GM10266 (cell line): Measurements from ENCODE around the gene GRK4.

Experiments
- DNase-seq: peaks from one replicate; pipeline ENCODE4 v3.0.0; 2012; ENCODE audit errors: extremely low spot score
- TF ChIP-seq, protein P1 (sequence below): IDR thresholded peaks from 2 replicates; pipeline ENCODE4 v1.5.1; 2012; ENCODE audit warnings: mild to moderate bottlenecking, low read depth; ENCODE audit not compliant: control insufficient read depth, insufficient read depth; ENCODE audit errors: missing control alignments

The GRK4 gene

DNA sequence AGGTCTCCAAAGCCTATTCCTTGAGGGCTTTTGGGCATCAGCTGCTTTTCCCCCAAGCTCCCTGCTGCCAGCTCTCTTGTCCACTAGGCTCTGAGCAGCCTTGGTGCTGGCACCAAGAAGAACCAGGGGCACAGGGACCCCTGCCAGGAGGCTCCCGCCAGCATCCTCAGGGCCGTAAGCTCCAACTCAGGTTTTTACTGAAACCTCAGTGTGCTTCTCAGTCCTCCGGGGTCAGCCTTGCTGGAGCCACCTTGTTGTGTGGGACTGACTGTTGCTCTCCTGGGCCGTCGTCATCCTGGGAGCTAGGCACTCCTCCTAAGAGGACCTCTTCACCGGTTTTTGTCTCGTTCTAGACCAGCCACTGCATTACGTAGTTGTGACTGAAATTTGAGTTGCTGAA is 39.1 kb upstream of the GRK4 start:
- TF ChIP-seq, protein P1, sequence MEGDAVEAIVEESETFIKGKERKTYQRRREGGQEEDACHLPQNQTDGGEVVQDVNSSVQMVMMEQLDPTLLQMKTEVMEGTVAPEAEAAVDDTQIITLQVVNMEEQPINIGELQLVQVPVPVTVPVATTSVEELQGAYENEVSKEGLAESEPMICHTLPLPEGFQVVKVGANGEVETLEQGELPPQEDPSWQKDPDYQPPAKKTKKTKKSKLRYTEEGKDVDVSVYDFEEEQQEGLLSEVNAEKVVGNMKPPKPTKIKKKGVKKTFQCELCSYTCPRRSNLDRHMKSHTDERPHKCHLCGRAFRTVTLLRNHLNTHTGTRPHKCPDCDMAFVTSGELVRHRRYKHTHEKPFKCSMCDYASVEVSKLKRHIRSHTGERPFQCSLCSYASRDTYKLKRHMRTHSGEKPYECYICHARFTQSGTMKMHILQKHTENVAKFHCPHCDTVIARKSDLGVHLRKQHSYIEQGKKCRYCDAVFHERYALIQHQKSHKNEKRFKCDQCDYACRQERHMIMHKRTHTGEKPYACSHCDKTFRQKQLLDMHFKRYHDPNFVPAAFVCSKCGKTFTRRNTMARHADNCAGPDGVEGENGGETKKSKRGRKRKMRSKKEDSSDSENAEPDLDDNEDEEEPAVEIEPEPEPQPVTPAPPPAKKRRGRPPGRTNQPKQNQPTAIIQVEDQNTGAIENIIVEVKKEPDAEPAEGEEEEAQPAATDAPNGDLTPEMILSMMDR = no peak
- DNase-seq = no peak

DNA sequence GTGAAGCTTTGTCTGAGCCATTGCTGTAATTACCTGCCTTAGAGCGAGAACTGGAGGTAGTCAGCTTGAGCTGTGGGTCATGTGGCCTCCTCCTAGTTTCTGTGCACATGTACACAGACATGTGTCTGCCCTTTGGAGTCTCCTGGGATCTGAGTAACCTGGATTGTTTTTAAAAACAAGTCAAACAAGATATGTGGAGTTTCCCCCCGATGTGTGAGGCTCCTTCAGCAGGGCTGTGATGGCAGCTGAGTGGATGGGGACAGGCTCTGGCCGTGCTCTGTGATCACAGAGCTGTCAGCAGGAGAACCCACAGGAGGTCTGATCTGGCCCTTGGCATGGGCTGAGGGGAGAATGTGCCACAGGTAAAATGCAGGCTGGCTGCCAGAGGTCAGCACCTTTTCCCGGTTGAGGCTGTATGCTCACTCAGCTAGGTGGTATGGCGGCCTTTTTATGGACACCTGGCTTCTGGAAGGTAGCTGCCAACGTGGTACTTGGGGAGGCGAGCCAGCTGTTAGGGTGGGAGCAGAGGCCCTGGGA is 38.5 kb upstream of the GRK4 start:
- TF ChIP-seq, protein P1 = no peak
- no peak for DNase-seq

DNA sequence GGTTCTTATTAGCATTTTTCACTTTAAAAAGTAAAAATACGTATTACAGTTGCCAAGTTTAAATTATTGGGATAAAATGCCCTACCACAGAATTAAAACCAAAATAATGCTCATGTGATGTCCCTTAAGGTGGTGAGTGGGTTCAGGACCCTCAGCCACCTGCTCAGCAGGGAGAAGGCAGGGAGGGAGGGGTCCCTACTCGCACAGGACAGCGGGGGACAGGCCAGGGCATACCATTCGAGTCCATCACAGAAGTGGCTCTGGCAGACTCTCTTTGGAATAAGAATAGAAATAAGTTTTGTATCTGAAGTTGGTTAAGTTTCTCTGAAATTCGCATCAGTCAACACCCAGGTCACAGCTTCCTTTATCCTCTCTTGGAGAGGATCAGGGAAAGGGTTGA is 37.9 kb upstream of the GRK4 start:
- TF ChIP-seq, protein P1 = no peak
- DNase-seq = no peak

DNA sequence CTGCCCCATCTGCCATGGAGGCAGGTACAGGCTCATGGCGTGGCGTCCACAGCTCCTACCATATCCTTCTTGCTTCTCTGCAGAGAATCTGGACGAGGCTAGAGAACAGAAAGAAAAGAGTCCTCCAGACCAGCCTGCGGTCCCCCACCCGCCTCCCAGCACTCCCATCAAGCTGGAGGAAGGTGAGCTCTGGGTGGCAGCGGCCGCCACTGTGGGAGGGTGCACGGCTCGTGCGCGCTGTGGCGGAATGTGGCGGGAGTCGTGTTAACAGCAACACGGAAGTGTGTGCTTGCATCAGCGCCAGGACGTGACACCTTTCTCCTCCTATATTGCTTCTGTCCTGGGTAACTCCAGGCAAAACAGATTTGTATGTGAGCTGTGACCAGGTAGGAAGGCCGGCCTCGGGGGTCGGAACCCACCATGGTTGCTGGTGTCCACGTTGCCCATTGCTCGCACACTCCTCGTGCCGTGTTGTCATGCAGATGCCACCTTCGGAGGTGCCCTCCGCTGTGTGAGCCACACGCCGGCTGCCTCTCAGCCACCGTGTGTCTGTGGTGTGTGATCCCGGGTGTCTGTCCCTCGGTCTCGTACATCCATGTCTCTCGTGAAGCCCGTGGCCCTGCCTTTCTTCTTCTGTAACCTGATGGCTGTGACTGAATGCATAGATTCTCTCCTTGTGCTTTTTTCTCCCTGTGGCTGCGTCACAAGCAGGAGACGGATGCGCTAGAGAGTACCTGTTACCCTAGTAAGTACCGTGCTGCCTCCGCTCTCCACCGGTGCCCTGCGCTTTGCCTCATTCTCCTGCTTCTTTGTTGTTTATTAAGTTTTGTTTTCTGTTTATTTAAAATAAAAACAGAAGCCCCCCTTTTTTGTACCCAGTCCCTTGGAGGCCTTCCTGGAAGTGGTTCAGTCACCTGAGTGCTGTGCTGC is 37.2 kb upstream of the GRK4 start:
- no peak for DNase-seq
- TF ChIP-seq, protein P1 = no peak

DNA sequence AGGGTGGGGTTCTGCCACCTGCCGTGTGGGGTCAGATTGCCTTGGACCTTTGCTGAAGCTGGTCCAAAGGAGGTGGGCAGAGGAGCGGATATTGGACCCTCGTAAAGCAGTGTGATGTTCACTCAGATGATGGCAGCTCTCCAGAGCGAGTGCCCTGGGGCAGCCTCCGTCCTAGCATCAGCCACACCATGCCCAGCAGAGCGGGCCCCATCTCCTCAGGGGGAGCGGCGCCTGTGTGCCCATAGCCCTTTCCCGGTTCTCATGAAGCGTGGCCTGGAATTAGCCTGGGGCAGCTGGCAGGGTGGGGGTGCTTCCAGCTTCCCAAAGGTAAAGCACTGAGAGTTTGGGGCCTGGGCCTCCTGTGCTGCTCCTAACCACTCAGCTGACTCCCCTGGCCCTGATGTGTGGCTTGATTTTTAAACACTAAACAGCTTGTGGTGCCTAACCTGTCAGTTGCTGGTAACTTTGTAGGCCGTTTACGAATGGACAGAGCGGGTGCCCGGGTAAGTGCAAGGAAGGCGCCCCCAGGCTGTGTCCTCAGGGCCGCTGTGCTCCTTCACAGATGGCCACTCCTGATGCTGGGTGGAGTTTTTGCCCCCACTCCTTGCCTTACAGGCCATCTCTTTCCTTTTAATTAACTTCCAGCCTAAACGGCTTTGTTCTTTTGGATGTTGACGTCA is 36.2 kb upstream of the GRK4 start:
- TF ChIP-seq, protein P1 = no peak
- DNase-seq = no peak

DNA sequence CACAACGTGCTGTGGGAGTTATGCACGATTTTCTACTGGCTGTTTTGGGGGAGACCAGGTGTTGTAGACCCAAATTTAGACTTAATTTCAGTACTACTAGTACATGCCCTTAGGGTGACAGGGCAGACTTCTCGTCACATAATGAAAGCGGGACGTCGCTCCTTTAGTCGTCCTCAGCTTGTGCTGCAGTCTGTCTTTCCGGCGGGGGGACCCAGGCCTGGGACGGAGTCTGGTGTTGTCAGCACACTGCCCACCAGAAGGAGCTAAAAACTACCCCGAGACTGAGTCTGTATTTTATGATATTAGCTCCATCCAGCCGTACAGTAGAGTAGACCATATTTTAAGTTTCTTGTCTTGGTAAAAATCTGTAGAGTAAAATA is 35.7 kb upstream of the GRK4 start:
- no peak for DNase-seq
- TF ChIP-seq, protein P1 = no peak
